ENCODE measurements around the gene RPS18. TPM values are rescaled to one million over a fixed set of nuclear protein-coding genes. Genes with fewer than 3 reads are reported as not detected.

Gene RPS18
- total and polyA plus RNA-seq, 2 of the 13 experiments (the other 11 are each of a cell fraction or from before 2014, with no cell fraction given): 3,896 to 5,806 TPM

DNA sequence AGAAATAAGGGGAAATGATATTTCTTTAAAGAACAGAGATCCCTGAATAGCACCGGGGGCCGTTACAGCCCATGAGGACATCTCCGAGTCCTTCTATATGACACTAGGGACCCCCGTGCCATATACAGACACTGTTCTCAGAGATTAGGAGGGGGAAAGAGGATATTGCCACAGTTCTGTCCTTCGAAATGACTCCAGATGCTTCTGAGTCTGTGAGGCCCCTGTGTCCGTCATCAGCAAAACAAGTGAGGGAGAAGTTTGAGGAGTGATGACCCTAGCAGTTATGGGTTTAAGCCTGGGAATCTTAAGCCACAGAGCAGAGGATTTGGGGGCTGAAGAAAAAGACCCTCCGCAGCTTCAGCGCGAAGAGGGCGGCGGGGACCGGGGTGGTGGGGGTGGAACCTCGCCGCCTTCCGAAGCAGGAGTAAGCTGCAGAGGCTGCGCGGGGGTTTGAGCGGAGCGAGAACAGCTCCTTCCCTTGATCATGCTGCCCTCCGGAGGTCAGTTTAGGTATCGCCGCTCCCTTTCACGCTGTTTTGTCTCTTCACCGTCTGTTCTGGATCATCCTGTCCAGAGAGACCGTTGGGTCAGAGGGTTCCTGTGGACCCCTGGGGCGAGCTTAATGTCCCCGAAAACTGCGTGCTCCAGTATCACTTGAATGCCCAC is 23.8 kb upstream of the RPS18 start (continued):
- TF ChIP-seq SNRNP70 (IDR thresholded peaks at IDR 0.05; ENCODE audit: low read depth, low read length) (no peak), ZNF138 (CRISPR knock-in tag; IDR thresholded peaks at IDR 0.05; ENCODE audit: low read depth) (no peak), SOX13 (IDR thresholded peaks at IDR 0.05) (no peak), SOX13 (CRISPR knock-in tag; conservative IDR thresholded peaks at IDR 0.05 in 1 of 2, IDR thresholded peaks at IDR 0.05 in 1 of 2) (no peak), GATAD1 (CRISPR knock-in tag; IDR thresholded peaks at IDR 0.05) (peak; percentile 58; the same call in 1 of the 2 replicates), HOXD1 (CRISPR knock-in tag; IDR thresholded peaks at IDR 0.05) (no peak), IRX3 (CRISPR knock-in tag; IDR thresholded peaks at IDR 0.05; ENCODE audit: borderline replicate concordance, low read depth) (no peak), HDAC1 (CRISPR knock-in tag; IDR thresholded peaks at IDR 0.05) (no peak), JUND (CRISPR knock-in tag; IDR thresholded peaks at IDR 0.05) (no peak), ZNF782 (CRISPR knock-in tag; IDR thresholded peaks at IDR 0.05; ENCODE audit: borderline replicate concordance) (no peak; the same call in 1 of the 2 replicates), ZNF326 (CRISPR knock-in tag; IDR thresholded peaks at IDR 0.05; ENCODE audit: borderline replicate concordance) (no peak), FIP1L1 (IDR thresholded peaks at IDR 0.05; ENCODE audit: borderline replicate concordance, insufficient read depth, low read depth, low read length) (0 out of 2 replicates have a peak, but pooled peaks have one; percentile 31), SMAD9 (CRISPR knock-in tag; IDR thresholded peaks at IDR 0.05) (no peak), KLF6 (CRISPR knock-in tag; IDR thresholded peaks at IDR 0.05) (0 out of 2 replicates have a peak, but pooled peaks have one; percentile 46), ZNF235 (CRISPR knock-in tag; IDR thresholded peaks at IDR 0.05; ENCODE audit: borderline replicate concordance) (no peak), IRF2 (CRISPR knock-in tag; IDR thresholded peaks at IDR 0.05) (peak; percentile 55; the same call in 1 of the 2 replicates), TP53 (CRISPR knock-in tag; conservative IDR thresholded peaks at IDR 0.05) (no peak), SKI (IDR thresholded peaks at IDR 0.05; ENCODE audit: partially characterized antibody) (no peak), ZNF773 (CRISPR knock-in tag; IDR thresholded peaks at IDR 0.05; ENCODE audit: borderline replicate concordance) (no peak), ZNF562 (CRISPR knock-in tag; IDR thresholded peaks at IDR 0.05; ENCODE audit: borderline replicate concordance) (no peak), THAP11 (CRISPR knock-in tag; IDR thresholded peaks at IDR 0.05) (peak; percentile 36; the same call in 1 of the 2 replicates)
- TF ChIP-seq, protein P1, sequence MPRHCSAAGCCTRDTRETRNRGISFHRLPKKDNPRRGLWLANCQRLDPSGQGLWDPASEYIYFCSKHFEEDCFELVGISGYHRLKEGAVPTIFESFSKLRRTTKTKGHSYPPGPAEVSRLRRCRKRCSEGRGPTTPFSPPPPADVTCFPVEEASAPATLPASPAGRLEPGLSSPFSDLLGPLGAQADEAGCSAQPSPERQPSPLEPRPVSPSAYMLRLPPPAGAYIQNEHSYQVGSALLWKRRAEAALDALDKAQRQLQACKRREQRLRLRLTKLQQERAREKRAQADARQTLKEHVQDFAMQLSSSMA (CRISPR knock-in tag; IDR thresholded peaks at IDR 0.05): no peak
- TF ChIP-seq, protein P2, sequence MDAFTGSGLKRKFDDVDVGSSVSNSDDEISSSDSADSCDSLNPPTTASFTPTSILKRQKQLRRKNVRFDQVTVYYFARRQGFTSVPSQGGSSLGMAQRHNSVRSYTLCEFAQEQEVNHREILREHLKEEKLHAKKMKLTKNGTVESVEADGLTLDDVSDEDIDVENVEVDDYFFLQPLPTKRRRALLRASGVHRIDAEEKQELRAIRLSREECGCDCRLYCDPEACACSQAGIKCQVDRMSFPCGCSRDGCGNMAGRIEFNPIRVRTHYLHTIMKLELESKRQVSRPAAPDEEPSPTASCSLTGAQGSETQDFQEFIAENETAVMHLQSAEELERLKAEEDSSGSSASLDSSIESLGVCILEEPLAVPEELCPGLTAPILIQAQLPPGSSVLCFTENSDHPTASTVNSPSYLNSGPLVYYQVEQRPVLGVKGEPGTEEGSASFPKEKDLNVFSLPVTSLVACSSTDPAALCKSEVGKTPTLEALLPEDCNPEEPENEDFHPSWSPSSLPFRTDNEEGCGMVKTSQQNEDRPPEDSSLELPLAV (CRISPR knock-in tag; conservative IDR thresholded peaks at IDR 0.05; ENCODE audit: low read depth): no peak
- TF ChIP-seq, protein P3, sequence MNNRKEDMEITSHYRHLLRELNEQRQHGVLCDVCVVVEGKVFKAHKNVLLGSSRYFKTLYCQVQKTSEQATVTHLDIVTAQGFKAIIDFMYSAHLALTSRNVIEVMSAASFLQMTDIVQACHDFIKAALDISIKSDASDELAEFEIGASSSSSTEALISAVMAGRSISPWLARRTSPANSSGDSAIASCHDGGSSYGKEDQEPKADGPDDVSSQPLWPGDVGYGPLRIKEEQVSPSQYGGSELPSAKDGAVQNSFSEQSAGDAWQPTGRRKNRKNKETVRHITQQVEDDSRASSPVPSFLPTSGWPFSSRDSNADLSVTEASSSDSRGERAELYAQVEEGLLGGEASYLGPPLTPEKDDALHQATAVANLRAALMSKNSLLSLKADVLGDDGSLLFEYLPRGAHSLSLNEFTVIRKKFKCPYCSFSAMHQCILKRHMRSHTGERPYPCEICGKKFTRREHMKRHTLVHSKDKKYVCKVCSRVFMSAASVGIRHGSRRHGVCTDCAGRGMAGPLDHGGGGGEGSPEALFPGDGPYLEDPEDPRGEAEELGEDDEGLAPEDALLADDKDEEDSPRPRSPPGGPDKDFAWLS (CRISPR knock-in tag; IDR thresholded peaks at IDR 0.05; ENCODE audit: borderline replicate concordance): no peak
- TF ChIP-seq, protein P4, sequence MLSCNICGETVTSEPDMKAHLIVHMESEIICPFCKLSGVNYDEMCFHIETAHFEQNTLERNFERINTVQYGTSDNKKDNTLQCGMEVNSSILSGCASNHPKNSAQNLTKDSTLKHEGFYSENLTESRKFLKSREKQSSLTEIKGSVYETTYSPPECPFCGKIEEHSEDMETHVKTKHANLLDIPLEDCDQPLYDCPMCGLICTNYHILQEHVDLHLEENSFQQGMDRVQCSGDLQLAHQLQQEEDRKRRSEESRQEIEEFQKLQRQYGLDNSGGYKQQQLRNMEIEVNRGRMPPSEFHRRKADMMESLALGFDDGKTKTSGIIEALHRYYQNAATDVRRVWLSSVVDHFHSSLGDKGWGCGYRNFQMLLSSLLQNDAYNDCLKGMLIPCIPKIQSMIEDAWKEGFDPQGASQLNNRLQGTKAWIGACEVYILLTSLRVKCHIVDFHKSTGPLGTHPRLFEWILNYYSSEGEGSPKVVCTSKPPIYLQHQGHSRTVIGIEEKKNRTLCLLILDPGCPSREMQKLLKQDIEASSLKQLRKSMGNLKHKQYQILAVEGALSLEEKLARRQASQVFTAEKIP (CRISPR knock-in tag; IDR thresholded peaks at IDR 0.05; ENCODE audit: borderline replicate concordance): no peak

Data from HepG2 (cell line).